HepG2 (cell line): Measurements from ENCODE around the gene POLR3E. TPM values are rescaled to one million over a fixed set of nuclear protein-coding genes. Genes with fewer than 3 reads are reported as not detected.

ENCODE experiments used
- AGO1 ChIP-seq: fragments of 200-400 bp; formaldehyde crosslinking; IDR thresholded peaks from 2 replicates; pipeline ENCODE4 v1.6.1; 2017; ENCODE audit warnings: mild to moderate bottlenecking, low read depth, low read length, moderate library complexity; ENCODE audit not compliant: poor library complexity, severe bottlenecking
- AKAP8 ChIP-seq: sonication (generic); formaldehyde crosslinking; IDR thresholded peaks from 2 replicates; pipeline ENCODE4 v1.5.1; 2020; ENCODE audit warnings: mild to moderate bottlenecking, missing genetic modification reagents
- ASH2L ChIP-seq: fragments of 300-600, 200-600 bp; sonication (generic); IDR thresholded peaks from 2 replicates; pipeline ENCODE4 v1.7.0; 2017; ENCODE audit warnings: low read depth, mild to moderate bottlenecking, moderate library complexity, mixed read lengths, low read length; ENCODE audit not compliant: insufficient read length
- BCL6 ChIP-seq: IDR thresholded peaks from 2 replicates; pipeline ENCODE4 v1.6.1; 2016; ENCODE audit warnings: missing genetic modification reagents, missing compliant biosample characterization
- FOSL1 ChIP-seq: sonication (generic); formaldehyde crosslinking; IDR thresholded peaks from 2 replicates; pipeline ENCODE4 v1.9.0; 2021; ENCODE audit warnings: missing genetic modification reagents, borderline replicate concordance
- FOSL2 ChIP-seq: sonication (generic); formaldehyde crosslinking; IDR thresholded peaks from 2 replicates; pipeline ENCODE4 v1.4.0; 2020; ENCODE audit warnings: missing genetic modification reagents
- GABPA ChIP-seq, 2 experiments: IDR thresholded peaks; 2 replicates each; pipeline ENCODE4 v1.6.1; 2011 to 2016; ENCODE audit warnings: low read depth in 2 of 2, low read length in 1 of 2, missing biosample characterization in 1 of 2, missing genetic modification characterization in 1 of 2
- HNRNPLL ChIP-seq: fragments of 200-400 bp; formaldehyde crosslinking; IDR thresholded peaks from 2 replicates; pipeline ENCODE4 v1.6.1; 2017; ENCODE audit warnings: mild to moderate bottlenecking, low read depth, low read length; ENCODE audit not compliant: poor library complexity, severe bottlenecking
- KAT8 ChIP-seq: IDR thresholded peaks from 2 replicates; pipeline ENCODE4 v1.6.1; 2016; ENCODE audit warnings: missing genetic modification reagents, missing compliant biosample characterization
- KDM5A ChIP-seq: fragments of 200-600 bp; sonication (generic); IDR thresholded peaks from 2 replicates; pipeline ENCODE4 v1.7.0; 2018; ENCODE audit warnings: antibody characterized with exemption, mild to moderate bottlenecking, low read length, borderline replicate concordance
- NPAS2 ChIP-seq: sonication (generic); formaldehyde crosslinking; IDR thresholded peaks from 2 replicates; pipeline ENCODE4 v1.8.0; 2022; ENCODE audit warnings: mild to moderate bottlenecking, missing genetic modification reagents, borderline replicate concordance
- PHB2 ChIP-seq: fragments of 450-650 bp; IDR thresholded peaks from 2 replicates; pipeline ENCODE4 v1.6.1; 2018; ENCODE audit not compliant: partially characterized antibody
- REL ChIP-seq: sonication (generic); formaldehyde crosslinking; conservative IDR thresholded peaks from 2 replicates; pipeline ENCODE4 v1.8.0; 2022; ENCODE audit warnings: mild to moderate bottlenecking, missing genetic modification reagents, moderate library complexity
- ZNF253 ChIP-seq: sonication (generic); formaldehyde crosslinking; IDR thresholded peaks from 2 replicates; pipeline ENCODE4 v1.8.0; 2022; ENCODE audit warnings: mild to moderate bottlenecking, missing genetic modification reagents, borderline replicate concordance
- ZNF34 ChIP-seq: sonication (generic); formaldehyde crosslinking; IDR thresholded peaks from 2 replicates; pipeline ENCODE4 v1.4.0; 2020; ENCODE audit warnings: mild to moderate bottlenecking, missing genetic modification reagents, borderline replicate concordance
- ZNF557 ChIP-seq: sonication (generic); formaldehyde crosslinking; IDR thresholded peaks from 2 replicates; pipeline ENCODE4 v1.4.0; 2020; ENCODE audit warnings: missing genetic modification reagents
- ZNF616 ChIP-seq: sonication (generic); formaldehyde crosslinking; IDR thresholded peaks from 2 replicates; pipeline ENCODE4 v1.5.0; 2020; ENCODE audit warnings: low read depth, mild to moderate bottlenecking, missing genetic modification reagents
- ZNF7 ChIP-seq: IDR thresholded peaks from 2 replicates; pipeline ENCODE4 v1.6.1; 2016; ENCODE audit warnings: missing biosample characterization, missing genetic modification reagents
- ZNF713 ChIP-seq: sonication (generic); formaldehyde crosslinking; IDR thresholded peaks from 2 replicates; pipeline ENCODE4 v1.4.0; 2020; ENCODE audit warnings: mild to moderate bottlenecking, missing genetic modification reagents
- polyA plus RNA-seq, 8 experiments: library from polyadenylated mRNA; depleted of rRNA in 3 of 8; stranded (reverse) in 7 of 8; unstranded in 1 of 8; fragments of >200 nt; fragmentation: Illumina TruSeq in 4 of 8; extraction: Trizol in 4 of 8; gene quantifications; 2 replicates each; pipeline versions ENCODE4 v1.2.1 to v1.2.3, GENCODE V29; 2011 to 2016; ENCODE audit warnings: low read depth in 4 of 8, missing spikeins in 1 of 8, mixed read lengths in 1 of 8; ENCODE audit not compliant: insufficient read depth in 1 of 8
- total RNA-seq, 5 experiments: library from RNA; depleted of rRNA; stranded (reverse); fragments of >200 nt; fragmentation: Illumina TruSeq; extraction: Trizol; gene quantifications; 2 replicates each; pipeline ENCODE4 v1.2.3, GENCODE V29; 2016; ENCODE audit warnings: low read depth in 1 of 5
- TF ChIP-seq, protein P1 (sequence below): IDR thresholded peaks from 2 replicates; pipeline ENCODE4 v1.4.0; 2020; ENCODE audit warnings: mild to moderate bottlenecking, missing genetic modification reagents
- TF ChIP-seq, protein P2 (sequence below): sonication (generic); formaldehyde crosslinking; IDR thresholded peaks from 2 replicates; pipeline ENCODE4 v1.4.0; 2020; ENCODE audit warnings: missing genetic modification reagents

The POLR3E gene
- total and polyA plus RNA-seq, 2 of the 13 experiments (the other 11 are each of a cell fraction or from before 2014, with no cell fraction given) = 135 to 262 TPM

GRCh38 chr16:22353191-22353919, 56.1 kb downstream of the POLR3E start (continued):
- TF ChIP-seq, protein P1, sequence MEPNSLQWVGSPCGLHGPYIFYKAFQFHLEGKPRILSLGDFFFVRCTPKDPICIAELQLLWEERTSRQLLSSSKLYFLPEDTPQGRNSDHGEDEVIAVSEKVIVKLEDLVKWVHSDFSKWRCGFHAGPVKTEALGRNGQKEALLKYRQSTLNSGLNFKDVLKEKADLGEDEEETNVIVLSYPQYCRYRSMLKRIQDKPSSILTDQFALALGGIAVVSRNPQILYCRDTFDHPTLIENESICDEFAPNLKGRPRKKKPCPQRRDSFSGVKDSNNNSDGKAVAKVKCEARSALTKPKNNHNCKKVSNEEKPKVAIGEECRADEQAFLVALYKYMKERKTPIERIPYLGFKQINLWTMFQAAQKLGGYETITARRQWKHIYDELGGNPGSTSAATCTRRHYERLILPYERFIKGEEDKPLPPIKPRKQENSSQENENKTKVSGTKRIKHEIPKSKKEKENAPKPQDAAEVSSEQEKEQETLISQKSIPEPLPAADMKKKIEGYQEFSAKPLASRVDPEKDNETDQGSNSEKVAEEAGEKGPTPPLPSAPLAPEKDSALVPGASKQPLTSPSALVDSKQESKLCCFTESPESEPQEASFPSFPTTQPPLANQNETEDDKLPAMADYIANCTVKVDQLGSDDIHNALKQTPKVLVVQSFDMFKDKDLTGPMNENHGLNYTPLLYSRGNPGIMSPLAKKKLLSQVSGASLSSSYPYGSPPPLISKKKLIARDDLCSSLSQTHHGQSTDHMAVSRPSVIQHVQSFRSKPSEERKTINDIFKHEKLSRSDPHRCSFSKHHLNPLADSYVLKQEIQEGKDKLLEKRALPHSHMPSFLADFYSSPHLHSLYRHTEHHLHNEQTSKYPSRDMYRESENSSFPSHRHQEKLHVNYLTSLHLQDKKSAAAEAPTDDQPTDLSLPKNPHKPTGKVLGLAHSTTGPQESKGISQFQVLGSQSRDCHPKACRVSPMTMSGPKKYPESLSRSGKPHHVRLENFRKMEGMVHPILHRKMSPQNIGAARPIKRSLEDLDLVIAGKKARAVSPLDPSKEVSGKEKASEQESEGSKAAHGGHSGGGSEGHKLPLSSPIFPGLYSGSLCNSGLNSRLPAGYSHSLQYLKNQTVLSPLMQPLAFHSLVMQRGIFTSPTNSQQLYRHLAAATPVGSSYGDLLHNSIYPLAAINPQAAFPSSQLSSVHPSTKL (CRISPR knock-in tag) = peak; percentile 15; the same call in 1 of the 2 replicates
- TF ChIP-seq PHB2 (no peak), BCL6 (CRISPR knock-in tag) (peak; percentile 14; the same call in 1 of the 2 replicates), KDM5A (no peak), FOSL1 (CRISPR knock-in tag) (no peak), FOSL2 (peak; percentile 73), ZNF557 (CRISPR knock-in tag) (no peak), KAT8 (CRISPR knock-in tag) (0 out of 2 replicates have a peak, but pooled peaks have one; percentile 26), AGO1 (no peak), REL (CRISPR knock-in tag) (no peak), ZNF34 (peak; percentile 26; the same call in 1 of the 2 replicates), ZNF713 (CRISPR knock-in tag) (0 out of 2 replicates have a peak, but pooled peaks have one; percentile 33), AKAP8 (no peak), NPAS2 (CRISPR knock-in tag) (no peak), GABPA (IDR thresholded peaks at IDR 0.05; ENCODE audit: low read depth, low read length) (no peak), GABPA (CRISPR knock-in tag; IDR thresholded peaks at IDR 0.05; ENCODE audit: low read depth) (no peak; the same call in 1 of the 2 replicates), ZNF7 (CRISPR knock-in tag) (peak; percentile 97), ZNF253 (CRISPR knock-in tag) (no peak), HNRNPLL (no peak), ZNF616 (no peak), ASH2L (no peak)
- TF ChIP-seq, protein P2, sequence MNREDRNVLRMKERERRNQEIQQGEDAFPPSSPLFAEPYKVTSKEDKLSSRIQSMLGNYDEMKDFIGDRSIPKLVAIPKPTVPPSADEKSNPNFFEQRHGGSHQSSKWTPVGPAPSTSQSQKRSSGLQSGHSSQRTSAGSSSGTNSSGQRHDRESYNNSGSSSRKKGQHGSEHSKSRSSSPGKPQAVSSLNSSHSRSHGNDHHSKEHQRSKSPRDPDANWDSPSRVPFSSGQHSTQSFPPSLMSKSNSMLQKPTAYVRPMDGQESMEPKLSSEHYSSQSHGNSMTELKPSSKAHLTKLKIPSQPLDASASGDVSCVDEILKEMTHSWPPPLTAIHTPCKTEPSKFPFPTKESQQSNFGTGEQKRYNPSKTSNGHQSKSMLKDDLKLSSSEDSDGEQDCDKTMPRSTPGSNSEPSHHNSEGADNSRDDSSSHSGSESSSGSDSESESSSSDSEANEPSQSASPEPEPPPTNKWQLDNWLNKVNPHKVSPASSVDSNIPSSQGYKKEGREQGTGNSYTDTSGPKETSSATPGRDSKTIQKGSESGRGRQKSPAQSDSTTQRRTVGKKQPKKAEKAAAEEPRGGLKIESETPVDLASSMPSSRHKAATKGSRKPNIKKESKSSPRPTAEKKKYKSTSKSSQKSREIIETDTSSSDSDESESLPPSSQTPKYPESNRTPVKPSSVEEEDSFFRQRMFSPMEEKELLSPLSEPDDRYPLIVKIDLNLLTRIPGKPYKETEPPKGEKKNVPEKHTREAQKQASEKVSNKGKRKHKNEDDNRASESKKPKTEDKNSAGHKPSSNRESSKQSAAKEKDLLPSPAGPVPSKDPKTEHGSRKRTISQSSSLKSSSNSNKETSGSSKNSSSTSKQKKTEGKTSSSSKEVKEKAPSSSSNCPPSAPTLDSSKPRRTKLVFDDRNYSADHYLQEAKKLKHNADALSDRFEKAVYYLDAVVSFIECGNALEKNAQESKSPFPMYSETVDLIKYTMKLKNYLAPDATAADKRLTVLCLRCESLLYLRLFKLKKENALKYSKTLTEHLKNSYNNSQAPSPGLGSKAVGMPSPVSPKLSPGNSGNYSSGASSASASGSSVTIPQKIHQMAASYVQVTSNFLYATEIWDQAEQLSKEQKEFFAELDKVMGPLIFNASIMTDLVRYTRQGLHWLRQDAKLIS (CRISPR knock-in tag) = no peak
